NB4 (cell line): ENCODE measurements around the gene AIFM3.

Experiments used
- POLR2A ChIP-seq: IDR thresholded peaks from 2 replicates; pipeline ENCODE4 v1.6.1; 2011; ENCODE audit warnings: mild to moderate bottlenecking; ENCODE audit not compliant: insufficient read length; ENCODE audit errors: extremely low read depth
- TF ChIP-seq, protein P1 (sequence below): IDR thresholded peaks from one replicate; pipeline ENCODE4 v1.5.1; 2012; ENCODE audit warnings: low read depth, low read length
- TF ChIP-seq, protein P2 (sequence below): IDR thresholded peaks from 2 replicates; pipeline ENCODE4 v1.6.1; 2011; ENCODE audit warnings: low read depth, low read length

DNA sequence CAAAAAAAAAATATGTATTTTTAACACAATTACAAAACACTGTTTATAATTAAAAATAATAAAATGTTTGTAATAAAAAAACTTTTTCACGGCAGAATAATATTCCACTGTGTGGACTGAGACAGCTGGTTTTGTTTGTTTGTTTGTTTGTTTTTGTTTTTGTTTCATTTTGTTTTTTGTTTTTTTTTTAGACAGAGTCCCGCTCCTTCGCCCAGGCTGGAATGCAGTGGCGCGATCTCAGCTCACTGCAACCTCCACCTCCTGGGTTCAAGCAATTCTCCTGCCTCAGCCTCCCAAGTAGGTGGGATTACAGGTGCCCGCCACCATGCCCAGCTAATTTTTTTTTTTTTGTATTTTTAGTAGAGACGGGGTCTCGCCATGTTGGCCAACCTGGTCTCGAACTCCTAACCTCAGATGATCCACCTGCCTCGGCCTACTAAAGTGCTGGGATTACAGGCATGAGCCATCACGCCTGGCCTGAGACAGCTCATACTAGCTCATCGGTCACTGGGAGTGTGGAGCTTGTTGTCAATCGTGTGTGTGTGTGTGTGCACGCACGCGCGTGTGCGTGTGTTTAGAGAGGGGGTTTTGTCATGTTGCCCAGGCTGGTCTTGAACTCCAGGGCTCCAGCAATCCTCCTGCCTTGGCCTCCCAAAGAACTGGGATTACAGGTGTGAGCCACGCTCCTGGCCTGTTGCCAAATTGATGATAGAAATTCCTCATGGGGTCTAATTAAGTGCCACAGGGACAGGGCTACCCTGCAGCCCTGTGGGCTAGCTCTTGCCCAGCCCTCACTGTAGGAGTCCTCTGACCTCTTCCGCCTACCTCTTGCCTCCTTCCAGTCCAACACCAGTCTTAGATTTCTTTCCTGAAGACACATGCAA, 7.2 kb upstream of the AIFM3 start:
- TF ChIP-seq, protein P1, sequence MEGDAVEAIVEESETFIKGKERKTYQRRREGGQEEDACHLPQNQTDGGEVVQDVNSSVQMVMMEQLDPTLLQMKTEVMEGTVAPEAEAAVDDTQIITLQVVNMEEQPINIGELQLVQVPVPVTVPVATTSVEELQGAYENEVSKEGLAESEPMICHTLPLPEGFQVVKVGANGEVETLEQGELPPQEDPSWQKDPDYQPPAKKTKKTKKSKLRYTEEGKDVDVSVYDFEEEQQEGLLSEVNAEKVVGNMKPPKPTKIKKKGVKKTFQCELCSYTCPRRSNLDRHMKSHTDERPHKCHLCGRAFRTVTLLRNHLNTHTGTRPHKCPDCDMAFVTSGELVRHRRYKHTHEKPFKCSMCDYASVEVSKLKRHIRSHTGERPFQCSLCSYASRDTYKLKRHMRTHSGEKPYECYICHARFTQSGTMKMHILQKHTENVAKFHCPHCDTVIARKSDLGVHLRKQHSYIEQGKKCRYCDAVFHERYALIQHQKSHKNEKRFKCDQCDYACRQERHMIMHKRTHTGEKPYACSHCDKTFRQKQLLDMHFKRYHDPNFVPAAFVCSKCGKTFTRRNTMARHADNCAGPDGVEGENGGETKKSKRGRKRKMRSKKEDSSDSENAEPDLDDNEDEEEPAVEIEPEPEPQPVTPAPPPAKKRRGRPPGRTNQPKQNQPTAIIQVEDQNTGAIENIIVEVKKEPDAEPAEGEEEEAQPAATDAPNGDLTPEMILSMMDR, result no peak
- TF ChIP-seq, protein P2, sequence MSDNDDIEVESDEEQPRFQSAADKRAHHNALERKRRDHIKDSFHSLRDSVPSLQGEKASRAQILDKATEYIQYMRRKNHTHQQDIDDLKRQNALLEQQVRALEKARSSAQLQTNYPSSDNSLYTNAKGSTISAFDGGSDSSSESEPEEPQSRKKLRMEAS, result no peak
- no peak for TF ChIP-seq POLR2A
